Kidney epithelial cell (primary cell): ENCODE results near the gene COLEC12. TPM values are rescaled to one million over a fixed set of nuclear protein-coding genes. Genes with fewer than 3 reads are reported as not detected.

Experiments
- DNase-seq: peaks from one replicate; pipeline ENCODE4 v3.0.0-alpha.2; 2010; ENCODE audit warnings: low read depth
- H3K27me3 ChIP-seq: 2 replicates; pipeline ENCODE4 v1.6.0; 2011; ENCODE audit warnings: low read length; ENCODE audit not compliant: control insufficient read depth, insufficient read depth
- H3K36me3 ChIP-seq: 2 replicates; pipeline ENCODE4 v1.5.1; 2011; ENCODE audit warnings: low read length; ENCODE audit not compliant: control insufficient read depth, insufficient read depth
- H3K4me3 ChIP-seq: 2 replicates; pipeline ENCODE4 v1.5.1; 2011; ENCODE audit warnings: low read depth, mild to moderate bottlenecking, control low read depth, low read length
- total RNA-seq: library from RNA; depleted of rRNA; stranded (reverse); fragments of >200 nt; gene quantifications from 2 replicates; pipeline ENCODE4 v1.2.3, GENCODE V29; 2015
- TF ChIP-seq, protein P1 (sequence below): IDR thresholded peaks from 2 replicates; pipeline ENCODE4 v1.5.1; 2011; ENCODE audit warnings: mild to moderate bottlenecking, moderate library complexity, low read length, control low read depth, inconsistent platforms; ENCODE audit not compliant: insufficient read depth, poor library complexity, severe bottlenecking

The COLEC12 gene
- total RNA-seq, 1 donor from 2014 or later: 1.2 TPM

DNA sequence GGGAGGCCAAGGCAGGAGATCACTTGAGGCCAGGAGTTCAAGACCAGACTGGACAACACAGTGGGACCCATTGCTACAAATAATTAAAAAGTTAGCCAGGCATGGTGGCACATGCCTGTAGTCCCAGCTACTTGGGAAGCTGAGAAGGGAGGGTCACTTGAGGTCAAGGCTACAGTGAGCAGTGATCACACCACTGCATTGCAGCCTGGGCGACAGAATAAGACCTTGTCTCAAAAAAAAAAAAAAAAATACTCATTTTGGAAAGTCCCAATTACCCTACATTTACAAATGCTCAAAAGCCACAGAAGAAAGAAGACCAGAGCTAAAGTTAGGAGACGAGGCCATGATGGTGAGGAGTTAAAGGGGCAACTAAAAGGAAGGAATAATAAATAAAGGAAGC, 61.9 kb downstream of the COLEC12 start:
- TF ChIP-seq, protein P1, sequence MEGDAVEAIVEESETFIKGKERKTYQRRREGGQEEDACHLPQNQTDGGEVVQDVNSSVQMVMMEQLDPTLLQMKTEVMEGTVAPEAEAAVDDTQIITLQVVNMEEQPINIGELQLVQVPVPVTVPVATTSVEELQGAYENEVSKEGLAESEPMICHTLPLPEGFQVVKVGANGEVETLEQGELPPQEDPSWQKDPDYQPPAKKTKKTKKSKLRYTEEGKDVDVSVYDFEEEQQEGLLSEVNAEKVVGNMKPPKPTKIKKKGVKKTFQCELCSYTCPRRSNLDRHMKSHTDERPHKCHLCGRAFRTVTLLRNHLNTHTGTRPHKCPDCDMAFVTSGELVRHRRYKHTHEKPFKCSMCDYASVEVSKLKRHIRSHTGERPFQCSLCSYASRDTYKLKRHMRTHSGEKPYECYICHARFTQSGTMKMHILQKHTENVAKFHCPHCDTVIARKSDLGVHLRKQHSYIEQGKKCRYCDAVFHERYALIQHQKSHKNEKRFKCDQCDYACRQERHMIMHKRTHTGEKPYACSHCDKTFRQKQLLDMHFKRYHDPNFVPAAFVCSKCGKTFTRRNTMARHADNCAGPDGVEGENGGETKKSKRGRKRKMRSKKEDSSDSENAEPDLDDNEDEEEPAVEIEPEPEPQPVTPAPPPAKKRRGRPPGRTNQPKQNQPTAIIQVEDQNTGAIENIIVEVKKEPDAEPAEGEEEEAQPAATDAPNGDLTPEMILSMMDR: no peak
- Histone ChIP-seq H3K4me3 (no peak overlapping the region), H3K27me3 (no peaks in the 10 kb centered on the region), H3K36me3 (no peaks in the 10 kb centered on the region)
- DNase-seq: no peak

DNA sequence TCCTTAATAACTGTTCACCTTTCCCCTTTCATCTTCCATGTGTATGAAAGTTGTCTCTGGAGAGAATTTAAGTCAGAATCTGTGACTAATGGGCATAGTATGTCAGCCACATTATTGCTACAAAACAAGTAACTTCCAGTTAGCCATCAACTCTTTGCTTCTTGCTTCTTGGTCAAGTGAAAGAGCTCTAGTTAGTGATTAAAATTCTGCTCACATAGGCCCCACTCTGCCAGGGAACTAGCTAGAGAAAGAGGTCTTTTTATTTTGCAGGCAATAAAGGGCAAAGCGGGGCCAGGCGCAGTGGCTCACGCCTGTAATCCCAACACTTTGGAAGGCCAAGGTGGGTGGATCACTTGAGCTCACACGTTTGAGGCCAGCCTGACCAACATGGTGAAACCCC, 64.6 kb downstream of the COLEC12 start:
- TF ChIP-seq, protein P1: no peak
- no peaks in the 10 kb centered on the region for H3K27me3 ChIP-seq
- H3K36me3 ChIP-seq: no peaks in the 10 kb centered on the region
- H3K4me3 ChIP-seq: no peak overlapping the region
- DNase-seq: peak; percentile 82

DNA sequence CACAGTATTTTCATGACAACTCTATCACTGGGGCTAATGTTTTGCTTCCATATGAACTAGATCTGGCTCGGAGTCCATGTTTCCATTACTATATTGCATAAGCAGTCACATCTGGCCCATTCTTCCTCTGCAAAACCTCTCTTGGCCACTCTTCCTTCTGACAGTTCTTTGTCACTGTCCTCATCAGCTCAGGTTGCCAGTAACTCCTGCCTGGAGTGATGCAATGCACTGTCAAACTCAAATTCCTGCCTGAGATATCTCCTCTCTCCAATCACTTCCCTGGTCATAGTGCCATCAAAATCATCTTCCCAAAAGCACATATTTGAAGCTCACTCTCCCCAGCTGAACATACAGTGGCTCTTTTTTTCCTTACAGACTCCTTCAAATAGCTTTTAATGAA, 66.1 kb downstream of the COLEC12 start:
- Histone ChIP-seq H3K4me3 (no peak overlapping the region), H3K36me3 (no peaks in the 10 kb centered on the region), H3K27me3 (no peaks in the 10 kb centered on the region)
- TF ChIP-seq, protein P1: no peak
- no peak for DNase-seq

DNA sequence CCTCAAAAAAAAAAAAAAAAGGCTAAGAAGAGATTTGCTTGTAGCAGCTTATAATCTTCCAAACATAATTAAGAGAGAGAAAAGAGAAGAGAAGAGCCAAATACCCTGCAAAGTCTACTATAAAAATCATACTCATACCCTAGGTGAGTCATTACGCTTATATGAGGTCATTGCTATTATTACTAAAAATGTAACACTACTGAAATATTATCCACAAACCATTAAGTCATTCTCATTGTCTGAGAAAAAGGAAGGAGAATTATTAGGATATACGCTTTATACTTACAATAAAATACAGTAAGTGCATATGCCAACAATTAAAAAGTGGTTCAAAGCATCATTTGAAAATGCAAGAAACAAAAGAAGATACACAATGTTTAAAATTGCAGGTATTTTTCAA, 66.5 kb downstream of the COLEC12 start:
- no peaks in the 10 kb centered on the region for H3K27me3 ChIP-seq
- TF ChIP-seq, protein P1: no peak
- no peaks in the 10 kb centered on the region for H3K36me3 ChIP-seq
- H3K4me3 ChIP-seq: no peak overlapping the region
- DNase-seq: no peak

DNA sequence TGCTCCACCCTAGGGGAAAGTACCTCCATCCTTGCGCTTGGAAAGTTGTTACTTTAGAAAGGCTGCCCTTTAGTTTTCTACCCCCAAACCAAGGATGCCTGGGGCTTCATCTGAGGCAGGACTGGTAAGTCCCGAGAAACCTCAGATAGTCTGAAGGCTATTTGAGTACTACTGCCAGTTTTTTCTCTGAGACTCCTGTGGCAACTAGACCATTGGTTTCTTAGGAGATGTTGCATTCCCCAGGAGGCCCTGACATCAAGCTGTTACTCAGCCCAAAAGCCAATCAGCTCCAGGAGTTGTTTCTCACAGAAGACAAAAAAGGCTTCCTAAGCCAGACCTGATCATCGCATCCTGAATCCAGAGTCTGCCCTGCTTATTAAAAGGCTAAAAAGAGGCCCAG, 67.2 kb downstream of the COLEC12 start:
- Histone ChIP-seq H3K27me3 (no peaks in the 10 kb centered on the region), H3K4me3 (no peak overlapping the region), H3K36me3 (no peaks in the 10 kb centered on the region)
- TF ChIP-seq, protein P1: no peak
- no peak for DNase-seq

DNA sequence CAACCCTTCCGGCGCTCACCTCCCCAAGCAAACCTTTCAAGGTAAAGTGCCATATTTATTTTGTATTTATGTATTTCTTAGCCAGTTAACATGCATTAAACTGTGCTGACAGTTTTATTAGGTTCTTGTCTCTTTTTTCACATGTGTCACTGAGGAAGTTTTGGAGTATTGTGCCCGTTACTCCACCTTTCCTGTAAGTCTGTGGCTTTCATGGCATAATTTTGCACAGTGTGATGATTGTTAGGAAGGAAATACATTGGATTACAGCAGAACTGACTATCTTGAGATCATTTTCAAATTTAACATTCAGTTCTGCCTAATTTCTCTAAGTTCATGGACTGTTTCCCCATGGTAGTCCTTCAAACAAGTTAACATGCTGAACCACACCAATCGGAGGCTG, 67.7 kb downstream of the COLEC12 start:
- no peaks in the 10 kb centered on the region for H3K36me3 ChIP-seq
- DNase-seq: no peak
- H3K4me3 ChIP-seq: no peak overlapping the region
- TF ChIP-seq, protein P1: no peak
- no peaks in the 10 kb centered on the region for H3K27me3 ChIP-seq
